ENCODE results near the gene RNF2. TPM values are rescaled to one million over a fixed set of nuclear protein-coding genes. Genes with fewer than 3 reads are reported as not detected.
"Not testable (repeated sequence)": the region's sequence is repeated elsewhere in the genome, so short reads cannot be mapped to it uniquely, and the experiment has no call there.

Gene RNF2
- total RNA-seq, 1 experiment from 2014 or later: 18.5 TPM

DNA sequence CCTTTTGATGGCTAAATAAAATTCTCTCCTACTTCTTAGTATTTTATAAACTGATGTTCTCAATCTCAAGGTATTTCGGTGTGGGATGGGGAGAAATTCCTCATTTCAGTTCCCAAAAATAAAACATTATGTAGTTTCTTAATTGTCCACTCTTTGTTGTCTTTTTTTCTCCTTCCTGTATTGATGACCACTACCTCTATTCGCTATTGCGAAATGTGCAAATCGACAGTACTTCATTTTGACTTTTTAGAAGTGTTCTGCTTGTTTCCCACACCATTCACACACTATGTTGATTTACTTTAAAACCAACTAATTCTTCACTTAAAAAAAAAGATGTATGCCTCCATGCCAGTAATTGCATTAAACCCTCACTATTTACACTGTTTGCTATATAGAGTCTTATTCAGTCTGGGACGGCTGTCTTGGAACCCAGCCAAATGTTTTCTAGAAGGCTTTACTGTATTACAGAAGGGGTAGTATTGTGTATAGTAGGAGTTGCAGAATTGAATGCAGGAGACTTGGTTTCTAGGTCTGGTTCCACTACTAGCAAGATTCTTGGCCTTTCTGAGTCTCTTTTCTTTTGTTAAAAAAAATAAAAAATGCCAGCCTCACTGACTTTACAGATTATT, 5.6 kb downstream of the RNF2 start:
- no peak for DNase-seq (ENCODE audit: low spot score)

DNA sequence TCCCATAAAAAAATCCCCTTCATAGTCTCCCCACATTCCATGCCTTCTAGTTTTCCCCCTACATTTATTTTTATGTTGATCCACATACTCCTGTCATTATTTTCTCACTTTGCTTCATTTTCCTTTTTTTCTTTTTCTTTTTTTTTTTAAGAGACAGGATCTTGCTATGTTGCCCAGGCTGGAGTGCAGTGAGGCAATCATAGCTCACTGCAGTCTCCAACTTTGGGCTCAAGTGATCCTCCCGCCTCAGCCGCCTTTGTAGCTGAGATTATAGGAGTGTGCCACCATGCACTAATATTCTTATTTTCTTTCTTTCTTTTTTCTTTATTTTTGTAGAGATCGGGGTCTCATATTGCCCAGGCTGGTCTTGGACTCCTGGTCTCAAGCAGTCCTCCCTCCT, 7.8 kb downstream of the RNF2 start:
- DNase-seq (ENCODE audit: low spot score): no peak

- DNase-seq (ENCODE audit: low spot score): no peak
These were observed 9.2 kb downstream of the RNF2 start for GRCh38 chr1:185054365-185055060.

- DNase-seq (ENCODE audit: low spot score): no peak
These were observed 12.8 kb downstream of the RNF2 start for GRCh38 chr1:185058110-185058509.

- DNase-seq (ENCODE audit: low spot score): no peak
These were observed 13.5 kb downstream of the RNF2 start for GRCh38 chr1:185058876-185059275.

GRCh38 chr1:185059950-185060571, 14.7 kb downstream of the RNF2 start:
- DNase-seq (ENCODE audit: low spot score): no peak

- no peak for DNase-seq (ENCODE audit: low spot score)
These were observed 17.5 kb downstream of the RNF2 start for GRCh38 chr1:185062710-185063370.

DNA sequence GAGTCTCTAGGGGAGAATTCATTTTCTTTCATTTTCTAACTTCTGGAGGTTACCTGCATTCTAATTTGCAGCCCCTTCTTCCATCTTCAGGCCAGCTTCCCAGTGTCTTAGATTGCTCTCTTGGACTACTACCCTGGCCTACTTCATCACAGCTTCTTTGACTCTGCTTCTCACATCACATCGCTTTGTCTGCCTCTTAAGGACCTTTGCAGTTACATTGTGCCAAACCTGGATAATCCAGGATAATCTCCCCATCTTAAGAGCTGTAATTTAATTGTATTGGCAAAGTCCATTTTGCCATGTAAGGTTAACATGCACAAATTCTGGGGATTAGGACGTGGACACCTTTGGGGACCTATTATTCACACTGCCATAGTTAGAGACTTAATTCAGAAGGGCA, 18.4 kb downstream of the RNF2 start:
- no peak for DNase-seq (ENCODE audit: low spot score)

DNA sequence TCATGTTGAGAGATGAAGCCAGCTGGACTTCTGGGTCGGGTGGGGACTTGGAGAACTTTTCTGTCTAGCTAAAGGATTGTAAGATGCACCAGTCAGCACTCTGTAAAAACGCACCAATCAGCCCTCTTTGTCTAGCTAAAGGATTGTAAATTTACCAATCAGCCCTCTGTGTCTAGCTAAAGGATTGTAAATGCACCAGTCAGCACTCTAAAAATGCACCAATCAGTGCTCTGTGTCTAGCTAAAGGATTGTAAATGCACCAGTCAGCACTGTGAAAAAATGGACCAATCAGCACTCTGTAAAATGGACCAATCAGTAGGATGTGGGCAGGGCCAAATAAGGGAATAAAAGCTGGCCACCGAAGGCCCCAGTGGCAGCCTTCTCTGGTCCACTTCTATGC, 19.6 kb downstream of the RNF2 start:
- DNase-seq (ENCODE audit: low spot score): not testable (repeated sequence)

DNA sequence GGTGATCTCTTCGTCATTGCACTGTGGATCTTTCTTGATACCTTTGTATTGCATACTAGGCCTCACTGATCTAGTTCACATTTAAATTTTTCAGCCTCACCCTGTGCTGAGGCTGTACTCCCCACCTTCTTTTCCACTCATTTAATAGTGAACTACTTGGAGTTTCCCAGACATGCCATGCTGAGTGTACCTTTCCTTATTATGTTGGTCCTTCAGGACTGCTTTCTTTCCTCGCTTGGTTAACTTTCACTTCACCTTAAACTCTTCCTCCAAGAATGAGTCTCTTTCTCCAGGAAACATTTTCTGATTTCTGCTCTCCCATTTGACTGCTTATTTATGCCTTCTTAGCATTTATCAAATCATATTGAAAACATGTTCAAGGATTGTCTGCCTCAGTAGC, 20.8 kb downstream of the RNF2 start:
- no peak for DNase-seq (ENCODE audit: low spot score)

DNA sequence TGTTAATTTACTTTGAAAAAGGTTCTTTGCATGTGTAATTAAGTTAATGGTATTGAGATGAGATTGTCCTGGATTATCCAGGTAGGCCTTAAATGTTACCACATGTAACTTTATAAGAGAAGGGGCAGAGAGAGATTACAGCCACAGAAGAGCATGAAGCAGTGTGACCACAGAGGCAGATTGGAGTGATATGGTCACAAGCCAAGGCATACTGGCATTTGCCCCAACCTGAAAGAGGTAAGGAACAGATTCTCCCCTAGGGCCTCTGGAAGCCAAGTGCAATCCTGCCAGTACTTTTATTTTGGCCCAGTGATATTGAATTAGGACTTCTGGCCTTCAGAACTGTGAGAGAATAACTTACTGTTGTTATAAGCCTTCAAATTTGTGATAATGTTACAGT, 23.0 kb downstream of the RNF2 start:
- DNase-seq (ENCODE audit: low spot score): no peak

- DNase-seq (ENCODE audit: low spot score): no peak
These were observed 23.9 kb downstream of the RNF2 start for GRCh38 chr1:185069202-185069772.

DNA sequence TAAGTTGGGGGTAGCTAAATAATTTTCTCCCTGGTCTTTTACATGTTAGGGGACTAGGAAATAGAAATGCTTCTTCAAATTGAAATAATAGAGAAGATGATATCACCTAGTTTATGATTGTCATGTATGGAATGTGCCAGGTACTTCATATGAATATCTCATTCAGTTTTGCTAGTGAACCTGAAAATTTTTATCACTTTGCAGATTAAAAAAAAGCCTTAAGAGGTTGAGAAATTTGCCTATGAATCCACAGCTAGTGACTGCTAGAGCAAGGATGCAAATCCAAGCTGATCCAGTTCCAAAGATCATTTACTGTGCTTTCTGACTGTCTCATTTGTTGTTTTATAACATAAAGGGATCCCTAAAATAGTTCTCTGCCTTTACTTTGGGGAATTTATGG, 24.7 kb downstream of the RNF2 start:
- DNase-seq (ENCODE audit: low spot score): no peak

DNA sequence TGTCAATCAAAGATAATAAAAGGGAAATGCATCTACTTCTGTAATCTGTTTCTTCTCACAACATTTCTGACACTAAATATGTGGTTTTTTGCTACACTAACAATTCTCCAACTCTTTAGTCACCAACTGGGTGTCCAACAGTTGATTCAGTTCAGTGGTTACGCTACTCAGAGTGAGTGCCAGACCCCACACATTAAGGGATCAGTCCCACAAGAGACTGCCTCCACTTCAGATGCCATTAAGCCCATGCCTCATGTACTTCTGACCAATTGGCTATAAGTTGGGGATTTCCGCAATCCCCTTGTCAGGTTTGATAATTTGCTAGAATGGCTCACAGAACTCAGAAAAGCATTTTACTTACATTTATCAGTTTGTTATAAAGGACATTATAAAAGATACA, 28.4 kb downstream of the RNF2 start:
- no peak for DNase-seq (ENCODE audit: low spot score)

GRCh38 chr1:185074307-185074706, 28.9 kb downstream of the RNF2 start:
- DNase-seq (ENCODE audit: low spot score): no peak

GRCh38 chr1:185075476-185075875, 30.1 kb downstream of the RNF2 start:
- no peak for DNase-seq (ENCODE audit: low spot score)

DNA sequence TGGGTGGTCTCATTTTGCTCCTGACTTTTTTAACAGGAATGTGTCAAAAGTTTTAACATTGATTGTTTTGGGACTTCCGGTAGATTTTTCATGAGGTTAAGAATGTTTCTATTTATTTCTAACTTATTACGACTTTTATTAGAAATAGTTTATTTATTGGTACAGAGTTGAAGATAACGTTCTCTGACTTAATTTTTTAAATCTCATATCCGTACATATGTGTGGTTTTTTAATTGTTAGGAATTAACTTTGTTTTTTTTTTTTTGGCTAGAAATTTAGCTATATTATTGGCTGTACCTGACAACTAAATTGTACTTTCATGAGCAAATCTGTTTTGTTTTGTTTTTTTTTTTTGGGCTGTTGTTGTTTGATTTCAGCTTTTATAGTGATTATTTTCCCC, 32.0 kb downstream of the RNF2 start:
- DNase-seq (ENCODE audit: low spot score): no peak

- DNase-seq (ENCODE audit: low spot score): no peak
These were observed 35.1 kb downstream of the RNF2 start for GRCh38 chr1:185080422-185080821.

DNA sequence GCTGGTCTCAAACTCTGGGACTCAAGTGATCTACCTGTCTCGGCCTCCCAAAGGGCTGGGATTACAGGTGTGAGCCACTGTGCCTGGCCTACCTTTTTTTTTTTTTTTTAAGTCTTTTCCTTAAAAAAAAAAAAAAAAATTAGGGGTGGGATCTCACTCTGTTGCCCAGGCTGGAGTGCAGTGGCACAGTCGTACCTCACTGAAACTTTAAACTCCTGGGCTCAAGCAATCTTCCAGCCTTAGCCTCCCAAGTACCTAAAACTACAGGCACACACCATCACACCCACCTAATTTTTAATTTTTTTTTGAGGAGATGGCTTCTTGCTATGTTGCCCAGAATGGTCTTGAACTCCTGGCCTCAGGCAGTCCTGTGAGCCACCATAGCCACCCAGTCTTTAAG, 38.5 kb downstream of the RNF2 start:
- no peak for DNase-seq (ENCODE audit: low spot score)

DNA sequence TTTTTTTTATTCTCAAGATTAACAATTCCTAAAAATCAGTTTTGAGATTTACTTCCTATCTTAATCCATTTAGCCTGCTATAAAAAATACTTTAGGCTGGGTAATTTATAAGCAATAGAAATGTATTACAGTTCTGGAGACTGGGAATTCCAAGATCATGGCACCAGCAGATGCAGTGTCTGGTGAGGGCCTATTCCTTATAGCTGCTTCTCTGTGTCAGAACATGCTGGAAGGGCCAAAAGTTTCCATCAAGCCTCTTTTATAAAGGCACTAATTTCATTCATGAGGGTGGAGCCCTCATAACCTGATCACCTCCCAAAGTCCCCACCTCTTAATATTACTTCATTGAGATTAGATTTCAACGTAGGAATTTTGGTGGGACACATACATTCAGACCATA, 41.7 kb downstream of the RNF2 start:
- no peak for DNase-seq (ENCODE audit: low spot score)

GRCh38 chr1:185087746-185088145, 42.4 kb downstream of the RNF2 start:
- DNase-seq (ENCODE audit: low spot score): no peak

DNA sequence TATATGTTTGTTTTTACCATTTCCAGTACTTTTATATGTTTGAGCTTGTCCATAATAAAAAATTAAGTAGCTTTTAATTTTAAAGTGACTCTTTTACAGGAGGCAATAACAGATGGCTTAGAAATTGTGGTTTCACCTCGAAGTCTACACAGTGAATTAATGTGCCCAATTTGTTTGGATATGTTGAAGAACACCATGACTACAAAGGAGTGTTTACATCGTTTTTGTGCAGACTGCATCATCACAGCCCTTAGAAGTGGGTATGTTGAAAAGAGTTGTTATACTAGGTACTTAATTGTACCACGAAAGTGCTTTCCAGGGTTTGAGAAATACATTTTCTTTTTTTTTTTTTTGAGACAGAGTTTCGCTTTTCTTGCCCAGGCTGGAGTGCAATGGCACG, 46.1 kb downstream of the RNF2 start:
- DNase-seq (ENCODE audit: low spot score): peak; percentile 17

- DNase-seq (ENCODE audit: low spot score): no peak
These were observed 49.4 kb downstream of the RNF2 start for GRCh38 chr1:185094761-185095160.
